ENCODE results near the gene IRF1. TPM values are rescaled to one million over a fixed set of nuclear protein-coding genes. Genes with fewer than 3 reads are reported as not detected.

The IRF1 gene
- total and polyA plus RNA-seq, 2 of the 4 experiments (the other 2 are of a cell fraction) = 11.1 to 18.9 TPM

DNA sequence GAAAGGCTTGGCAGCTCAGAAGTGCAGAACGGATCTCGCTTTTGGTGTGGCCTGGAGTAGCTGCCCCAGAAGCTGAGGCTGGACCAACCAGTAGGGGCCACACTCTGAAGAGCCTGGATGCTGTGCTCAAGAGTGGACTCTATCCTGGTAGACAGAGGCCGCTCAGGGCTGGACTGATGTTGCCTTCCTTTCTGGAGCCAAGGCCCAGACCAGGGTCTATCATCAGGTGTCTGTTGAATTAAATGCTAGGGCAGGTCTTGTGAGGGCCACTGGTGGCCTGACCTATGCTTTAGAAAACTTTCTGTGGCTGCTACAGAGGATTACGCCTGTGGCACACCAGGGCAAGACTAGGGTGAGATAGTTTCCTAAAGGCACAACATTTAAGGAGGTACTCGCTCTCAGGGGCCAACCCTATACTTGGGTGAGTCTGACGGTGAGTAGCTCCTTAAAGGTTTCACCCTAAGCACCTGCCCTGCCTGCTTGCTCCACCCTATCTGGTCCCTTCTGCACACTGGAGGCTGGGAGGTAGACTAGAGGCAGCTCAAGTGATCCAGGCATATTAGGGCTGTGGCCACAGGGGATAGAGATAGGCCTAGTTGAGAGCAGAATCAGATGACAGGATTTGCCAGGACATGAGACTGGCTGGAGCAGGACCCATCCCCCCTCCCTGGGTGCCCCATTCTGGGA is 9.8 kb upstream of the IRF1 start (continued):
- TF ChIP-seq, protein P1, sequence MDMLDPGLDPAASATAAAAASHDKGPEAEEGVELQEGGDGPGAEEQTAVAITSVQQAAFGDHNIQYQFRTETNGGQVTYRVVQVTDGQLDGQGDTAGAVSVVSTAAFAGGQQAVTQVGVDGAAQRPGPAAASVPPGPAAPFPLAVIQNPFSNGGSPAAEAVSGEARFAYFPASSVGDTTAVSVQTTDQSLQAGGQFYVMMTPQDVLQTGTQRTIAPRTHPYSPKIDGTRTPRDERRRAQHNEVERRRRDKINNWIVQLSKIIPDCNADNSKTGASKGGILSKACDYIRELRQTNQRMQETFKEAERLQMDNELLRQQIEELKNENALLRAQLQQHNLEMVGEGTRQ (IDR thresholded peaks at IDR 0.05; ENCODE audit: low read depth, low read length) = no peak

DNA sequence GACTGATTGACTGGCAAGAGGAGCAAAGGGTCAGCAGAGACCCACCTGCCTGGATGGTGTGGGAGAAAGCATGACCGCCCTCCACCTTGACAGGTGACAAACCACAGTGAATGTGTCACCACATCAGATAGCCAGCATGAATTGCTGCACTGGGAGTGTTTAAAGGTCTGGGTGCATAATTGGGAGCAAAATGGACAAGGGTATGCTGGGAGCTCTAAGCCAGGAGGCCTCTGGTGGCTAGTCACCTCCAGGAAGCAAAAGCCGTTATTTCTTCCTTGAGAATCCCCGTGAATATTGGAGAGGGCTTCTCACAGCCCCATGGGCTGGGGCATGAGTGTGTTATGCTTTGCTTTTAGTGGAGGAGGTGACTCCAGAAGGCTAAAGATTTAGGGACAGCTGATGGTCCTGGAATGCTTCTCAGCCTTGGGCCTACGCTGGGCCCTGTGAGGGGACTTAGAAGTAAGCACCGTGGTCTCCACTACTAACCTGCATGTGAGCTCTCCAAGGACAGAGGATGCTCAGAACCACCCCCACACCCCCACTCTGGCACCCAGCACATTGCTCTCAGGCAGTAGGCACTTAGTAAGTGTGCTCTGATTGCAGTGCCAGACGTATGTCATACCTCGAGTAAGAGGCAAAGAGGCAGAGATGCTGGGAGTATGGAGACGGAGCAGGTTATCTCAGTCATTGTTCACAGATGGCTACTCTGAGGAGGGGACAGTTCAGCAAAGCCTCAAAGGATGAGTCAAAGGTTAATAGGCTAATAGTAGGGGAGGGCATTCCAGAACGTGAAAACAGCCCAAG is 9.1 kb upstream of the IRF1 start:
- H3K4me1 ChIP-seq (ENCODE audit: control insufficient read depth, insufficient read depth, low read length) = peaks cover 30% of the 10 kb centered on the region
- H3K27ac ChIP-seq (ENCODE audit: insufficient read depth, low read length) = no peak overlapping the region
- CTCF ChIA-PET = interaction anchor here (1.0 to 5.2 kb wide), 4 partner anchors 10 to 112 kb away, joined by 3 to 30 read pairs (median 5); no protein-coding TSS in a partner anchor

More for the DNA sequence above, 9.1 kb upstream of the IRF1 start:
- peak overlapping the region; percentile 83 for H4K91ac ChIP-seq (ENCODE audit: insufficient read depth, low read depth, low read length)
- peak overlapping the region; percentile 99; the same call in 2 of the 3 replicates for H2BK15ac ChIP-seq (ENCODE audit: low read depth, low read length)
- peak overlapping the region; percentile 4 for H2BK5ac ChIP-seq (ENCODE audit: low read depth, low read length, poor library complexity, severe bottlenecking)
- no peak overlapping the region for H2AFZ ChIP-seq (replicated peaks; ENCODE audit: low read length, poor library complexity)
- ATAC-seq (ENCODE audit: low read depth) (no peak), DNase-seq (no peak)
- H3K4me2 ChIP-seq (ENCODE audit: low read depth, low read length) = no peak overlapping the region
- peak overlapping the region; percentile 9; the same call in 1 of the 2 replicates for H3K18ac ChIP-seq (ENCODE audit: low read depth, low read length)
- H3K9me1 ChIP-seq (ENCODE audit: insufficient read depth, low read length) = peaks cover 48% of the 10 kb centered on the region
- H3K23ac ChIP-seq (ENCODE audit: low read depth, low read length) = no peak overlapping the region
- no peak for TF ChIP-seq CHD1 (IDR thresholded peaks at IDR 0.05; ENCODE audit: low read depth, low read length)
- TF ChIP-seq BHLHE40 (IDR thresholded peaks at IDR 0.05; ENCODE audit: low read depth, low read length) = no peak
- TF ChIP-seq, protein P2, sequence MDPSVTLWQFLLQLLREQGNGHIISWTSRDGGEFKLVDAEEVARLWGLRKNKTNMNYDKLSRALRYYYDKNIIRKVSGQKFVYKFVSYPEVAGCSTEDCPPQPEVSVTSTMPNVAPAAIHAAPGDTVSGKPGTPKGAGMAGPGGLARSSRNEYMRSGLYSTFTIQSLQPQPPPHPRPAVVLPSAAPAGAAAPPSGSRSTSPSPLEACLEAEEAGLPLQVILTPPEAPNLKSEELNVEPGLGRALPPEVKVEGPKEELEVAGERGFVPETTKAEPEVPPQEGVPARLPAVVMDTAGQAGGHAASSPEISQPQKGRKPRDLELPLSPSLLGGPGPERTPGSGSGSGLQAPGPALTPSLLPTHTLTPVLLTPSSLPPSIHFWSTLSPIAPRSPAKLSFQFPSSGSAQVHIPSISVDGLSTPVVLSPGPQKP (IDR thresholded peaks at IDR 0.05; ENCODE audit: borderline replicate concordance, low read depth, low read length) = no peak
- TF ChIP-seq CEBPB (IDR thresholded peaks at IDR 0.05; ENCODE audit: low read depth, low read length) = no peak
- TF ChIP-seq, protein P1 (IDR thresholded peaks at IDR 0.05; ENCODE audit: low read depth, low read length) = no peak
- TF ChIP-seq RCOR1 (IDR thresholded peaks at IDR 0.05; ENCODE audit: insufficient replicate concordance, low read length) = no peak
- peak overlapping the region; percentile 65 for H2AK9ac ChIP-seq (replicated peaks; ENCODE audit: low read depth, low read length, poor library complexity)
- no peaks in the 10 kb centered on the region for H3K9me3 ChIP-seq (ENCODE audit: control insufficient read depth, insufficient read depth, low read length)
- dilution Hi-C loops (cut with HindIII; ENCODE audit: low sequenced_read_pairs, unreplicated experiment) (no loop called here), intact Hi-C loops (cut with micrococcal nuclease) (loop anchor here (10.0 kb wide), 1 partner anchor 435 kb away; the partner anchor contains the start of gene IL3), in situ Hi-C loops (cut with MboI; ENCODE audit: low sequenced_read_pairs) (loop anchor here (5.0 to 25.0 kb wide), 2 partner anchors 112 to 412 kb away; no protein-coding TSS in a partner anchor)
- 66% methylated on average over 4 of the region's 9 CpGs; no CpG with 5 or more reads in 1 of the 2 experiments for WGBS, 2 experiments (ENCODE audit: extremely low coverage in 2 of 2, insufficient read length in 1 of 2)
- no peak overlapping the region; a peak in 1 of 4 replicates for H4K8ac ChIP-seq (ENCODE audit: low read depth in 2 of 2, low read length in 2 of 2)
- 0 out of 2 replicates have a peak overlapping the region, but pooled peaks have one; percentile 3 for H4K5ac ChIP-seq (ENCODE audit: low read depth, low read length)
- peak overlapping the region; percentile 49 for H2AK5ac ChIP-seq (ENCODE audit: low read depth, low read length)
- no peaks in the 10 kb centered on the region for H3K36me3 ChIP-seq (ENCODE audit: control insufficient read depth, insufficient read depth, low read length)
- H3K4me3 ChIP-seq (ENCODE audit: insufficient read depth, low read depth, low read length) = no peak overlapping the region
- H3K4ac ChIP-seq (ENCODE audit: low read depth, low read length) = peak overlapping the region; percentile 99
- peak overlapping the region; percentile 96 for H2BK120ac ChIP-seq (ENCODE audit: low read depth, low read length)
- POLR2A ChIA-PET (ENCODE audit: unreplicated experiment) = no interaction called here
- 0 out of 2 replicates have a peak overlapping the region, but pooled peaks have one; percentile 24 for H3K14ac ChIP-seq (replicated peaks; ENCODE audit: low read depth, low read length)
- H4K20me1 ChIP-seq (ENCODE audit: insufficient read depth, low read length) = no peaks in the 10 kb centered on the region
- peaks cover 0 to 22% of the 10 kb centered on the region in 2 experiments; a peak in 1 of 4 replicates for H3K79me1 ChIP-seq (ENCODE audit: low read depth in 1 of 2, low read length in 2 of 2)
- H3K27me3 ChIP-seq (ENCODE audit: control insufficient read depth, insufficient read depth, low read length) = no peaks in the 10 kb centered on the region
- BruUV-seq (replicated peaks) = no TSS peak
- H3K56ac ChIP-seq (ENCODE audit: extremely low read depth, insufficient read depth, low read length) = no peak overlapping the region; the same call in 1 of the 2 replicates
- H2BK20ac ChIP-seq (ENCODE audit: low read depth, low read length) = peak overlapping the region; percentile 99
- H3K9ac ChIP-seq (ENCODE audit: low read depth, low read length) = no peak overlapping the region
